Body of pancreas (tissue), 4 donors: Measurements from ENCODE around the gene RBM23.

ENCODE experiments used
- POLR2A ChIP-seq, 3 donors: fragments of 450-650 bp; IDR thresholded peaks; one replicate each; pipeline ENCODE4 v1.6.1; 2016; ENCODE audit warnings: antibody characterized with exemption in 3 of 3, mild to moderate bottlenecking in 2 of 3
- TF ChIP-seq, protein P1 (sequence below), 7 experiments: fragments of 450-650 bp in 4 of 7; fragments of 200-600 bp in 3 of 7; sonication (generic) in 3 of 7; IDR thresholded peaks; one replicate each; pipeline ENCODE4 v1.5.1; 2016 to 2019; ENCODE audit warnings: antibody characterized with exemption in 7 of 7

DNA sequence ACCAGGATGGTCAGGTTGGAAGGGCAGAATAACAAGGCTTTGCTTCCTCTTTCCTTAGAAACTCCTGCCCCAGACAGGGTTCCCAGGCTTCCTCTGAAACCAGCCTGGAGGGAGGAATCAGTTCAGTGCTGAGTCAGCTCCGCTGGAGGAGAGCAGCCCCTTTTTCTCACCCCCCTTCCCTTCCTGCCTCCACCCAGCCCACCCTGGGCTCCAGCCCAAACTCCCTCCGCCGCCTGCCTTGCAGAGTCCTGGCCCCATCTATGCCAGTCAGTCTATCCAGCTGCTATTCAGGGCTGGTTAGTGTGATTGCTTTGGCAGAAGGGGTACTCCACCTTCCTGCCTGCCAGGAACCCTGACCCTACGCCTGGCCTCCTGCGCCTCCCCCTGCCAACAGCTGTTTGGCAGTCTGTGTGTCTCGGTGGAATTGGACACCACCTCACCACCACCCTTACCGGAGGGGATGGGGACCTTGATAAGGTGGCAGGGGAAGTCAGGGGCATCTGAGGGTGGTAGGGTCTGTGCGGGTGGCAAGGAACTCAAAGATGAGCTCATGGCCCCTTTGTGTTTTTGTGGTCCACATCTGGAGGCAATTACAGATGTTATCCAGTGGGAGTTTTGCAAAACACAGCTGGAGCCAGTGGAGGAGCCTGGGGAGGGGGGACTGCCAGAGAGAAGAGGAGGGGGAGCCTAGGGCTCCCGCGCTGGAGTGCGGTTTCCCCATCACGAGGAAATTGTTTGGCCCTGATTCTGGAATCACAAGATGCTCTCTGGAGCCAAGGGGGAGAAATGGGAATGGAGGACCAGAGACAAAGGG is 70.4 kb downstream of the RBM23 start:
- TF ChIP-seq, protein P1, sequence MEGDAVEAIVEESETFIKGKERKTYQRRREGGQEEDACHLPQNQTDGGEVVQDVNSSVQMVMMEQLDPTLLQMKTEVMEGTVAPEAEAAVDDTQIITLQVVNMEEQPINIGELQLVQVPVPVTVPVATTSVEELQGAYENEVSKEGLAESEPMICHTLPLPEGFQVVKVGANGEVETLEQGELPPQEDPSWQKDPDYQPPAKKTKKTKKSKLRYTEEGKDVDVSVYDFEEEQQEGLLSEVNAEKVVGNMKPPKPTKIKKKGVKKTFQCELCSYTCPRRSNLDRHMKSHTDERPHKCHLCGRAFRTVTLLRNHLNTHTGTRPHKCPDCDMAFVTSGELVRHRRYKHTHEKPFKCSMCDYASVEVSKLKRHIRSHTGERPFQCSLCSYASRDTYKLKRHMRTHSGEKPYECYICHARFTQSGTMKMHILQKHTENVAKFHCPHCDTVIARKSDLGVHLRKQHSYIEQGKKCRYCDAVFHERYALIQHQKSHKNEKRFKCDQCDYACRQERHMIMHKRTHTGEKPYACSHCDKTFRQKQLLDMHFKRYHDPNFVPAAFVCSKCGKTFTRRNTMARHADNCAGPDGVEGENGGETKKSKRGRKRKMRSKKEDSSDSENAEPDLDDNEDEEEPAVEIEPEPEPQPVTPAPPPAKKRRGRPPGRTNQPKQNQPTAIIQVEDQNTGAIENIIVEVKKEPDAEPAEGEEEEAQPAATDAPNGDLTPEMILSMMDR (IDR thresholded peaks at IDR 0.05) = no peak
- TF ChIP-seq POLR2A (IDR thresholded peaks at IDR 0.05) = no peak
